IPS-15b (cell line): Measurements from ENCODE around the gene TPM1.

ENCODE experiments used
- H3K27me3 ChIP-seq: one replicate; pipeline ENCODE4 v1.6.1; 2013; ENCODE audit warnings: low read length; ENCODE audit not compliant: control insufficient read depth, insufficient read depth
- H3K36me3 ChIP-seq: one replicate; pipeline ENCODE4 v1.6.1; 2013; ENCODE audit warnings: low read length; ENCODE audit not compliant: control insufficient read depth, insufficient read depth
- H3K4me1 ChIP-seq: one replicate; pipeline ENCODE4 v1.6.1; 2013; ENCODE audit warnings: mild to moderate bottlenecking, low read length; ENCODE audit not compliant: control insufficient read depth, insufficient read depth
- H3K4me3 ChIP-seq: one replicate; pipeline ENCODE4 v1.5.1; 2013; ENCODE audit warnings: low read depth, low read length
- H3K9ac ChIP-seq: one replicate; pipeline ENCODE4 v1.6.1; 2013; ENCODE audit warnings: low read depth, mild to moderate bottlenecking, low read length
- H3K9me3 ChIP-seq: one replicate; pipeline ENCODE4 v1.6.1; 2013; ENCODE audit warnings: mild to moderate bottlenecking, low read length; ENCODE audit not compliant: control insufficient read depth, insufficient read depth

Gene TPM1

DNA sequence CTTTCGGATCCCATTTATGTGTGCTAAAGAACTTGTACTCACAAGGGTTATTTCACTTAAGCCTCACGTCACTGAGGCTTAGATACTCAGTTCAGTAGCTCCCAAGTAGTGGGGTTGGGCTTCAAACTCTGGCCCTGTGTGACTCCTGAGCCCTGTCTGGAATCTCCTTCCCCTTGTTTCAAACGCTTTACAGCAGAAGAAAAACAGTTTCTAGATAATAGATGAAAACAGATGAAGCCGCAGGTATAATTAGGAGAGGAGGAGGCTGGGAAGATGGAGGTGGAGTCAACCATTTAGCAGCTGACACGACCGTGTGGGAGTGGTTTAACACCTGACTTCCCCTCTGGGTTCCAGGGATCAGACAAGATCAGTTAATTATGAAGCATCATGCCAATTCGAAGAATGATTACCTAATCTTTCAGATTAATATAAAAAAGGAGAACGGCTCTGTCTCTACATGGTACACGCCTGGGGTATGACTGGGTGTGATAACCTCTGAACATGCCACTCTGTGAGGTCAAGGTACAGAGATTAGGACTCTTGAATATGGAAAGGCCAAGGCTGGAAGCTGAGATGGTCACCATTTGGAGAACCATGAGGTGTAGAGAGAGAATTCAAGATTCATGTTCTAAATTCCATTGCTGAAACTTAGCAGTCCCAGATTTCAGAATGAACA, 31.1 kb downstream of the TPM1 start:
- no peaks in the 10 kb centered on the region for H3K27me3 ChIP-seq
- H3K4me1 ChIP-seq, result peaks cover 32% of the 10 kb centered on the region
- no peaks in the 10 kb centered on the region for H3K9me3 ChIP-seq
- peaks cover 7% of the 10 kb centered on the region for H3K36me3 ChIP-seq
- H3K9ac ChIP-seq, result no peak overlapping the region
- H3K4me3 ChIP-seq, result no peak overlapping the region

- no peaks in the 10 kb centered on the region for H3K9me3 ChIP-seq
- H3K9ac ChIP-seq, result peak overlapping the region; percentile 55
- peaks cover 39% of the 10 kb centered on the region for H3K4me1 ChIP-seq
- H3K36me3 ChIP-seq, result peaks cover 4% of the 10 kb centered on the region
- H3K27me3 ChIP-seq, result no peaks in the 10 kb centered on the region
- H3K4me3 ChIP-seq, result no peak overlapping the region
These were observed 32.8 kb downstream of the TPM1 start for GRCh38 chr15:63075015-63075983.

GRCh38 chr15:63075984-63076713, 33.6 kb downstream of the TPM1 start:
- H3K27me3 ChIP-seq, result no peaks in the 10 kb centered on the region
- H3K4me3 ChIP-seq, result peak overlapping the region; percentile 19
- H3K4me1 ChIP-seq, result peaks cover 39% of the 10 kb centered on the region
- H3K9me3 ChIP-seq, result no peaks in the 10 kb centered on the region
- peaks cover 3% of the 10 kb centered on the region for H3K36me3 ChIP-seq
- peak overlapping the region; percentile 55 for H3K9ac ChIP-seq

GRCh38 chr15:63076714-63077046, 34.1 kb downstream of the TPM1 start:
- no peaks in the 10 kb centered on the region for H3K9me3 ChIP-seq
- H3K4me1 ChIP-seq, result peaks cover 41% of the 10 kb centered on the region
- no peaks in the 10 kb centered on the region for H3K27me3 ChIP-seq
- H3K9ac ChIP-seq, result no peak overlapping the region
- no peaks in the 10 kb centered on the region for H3K36me3 ChIP-seq
- no peak overlapping the region for H3K4me3 ChIP-seq

GRCh38 chr15:63077952-63078351, 35.4 kb downstream of the TPM1 start:
- peaks cover 52% of the 10 kb centered on the region for H3K4me1 ChIP-seq
- peak overlapping the region; percentile 70 for H3K9ac ChIP-seq
- H3K9me3 ChIP-seq, result no peaks in the 10 kb centered on the region
- no peaks in the 10 kb centered on the region for H3K36me3 ChIP-seq
- no peak overlapping the region for H3K4me3 ChIP-seq
- no peaks in the 10 kb centered on the region for H3K27me3 ChIP-seq

- Histone ChIP-seq H3K9me3 (no peaks in the 10 kb centered on the region), H3K9ac (no peak overlapping the region), H3K36me3 (no peaks in the 10 kb centered on the region), H3K4me3 (no peak overlapping the region), H3K27me3 (no peaks in the 10 kb centered on the region), H3K4me1 (peaks cover 53% of the 10 kb centered on the region)
These were observed 37.5 kb downstream of the TPM1 start for GRCh38 chr15:63079947-63080626.

- peaks cover 47% of the 10 kb centered on the region for H3K4me1 ChIP-seq
- H3K9me3 ChIP-seq, result no peaks in the 10 kb centered on the region
- H3K27me3 ChIP-seq, result no peaks in the 10 kb centered on the region
- no peak overlapping the region for H3K9ac ChIP-seq
- no peaks in the 10 kb centered on the region for H3K36me3 ChIP-seq
- no peak overlapping the region for H3K4me3 ChIP-seq
These were observed 38.2 kb downstream of the TPM1 start for GRCh38 chr15:63080634-63081250.

DNA sequence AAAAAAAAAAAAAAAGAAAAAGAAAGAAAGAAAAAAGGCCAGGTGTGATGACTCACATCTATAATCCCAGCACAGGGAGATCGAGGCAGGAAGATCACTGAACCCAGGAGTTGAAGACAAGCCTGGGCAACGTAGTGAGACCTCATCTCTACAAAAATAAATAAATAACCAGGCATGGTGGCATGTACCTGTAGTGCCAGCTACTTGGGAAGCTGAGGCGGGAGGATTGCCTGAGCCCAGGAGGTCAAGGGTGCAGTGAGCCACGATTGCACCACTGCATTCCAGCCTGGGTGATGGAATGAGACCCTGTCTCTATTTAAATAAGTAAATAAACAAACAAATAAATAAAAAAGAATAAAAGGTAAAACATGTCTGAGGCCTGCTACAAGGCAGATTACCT, 39.8 kb downstream of the TPM1 start:
- Histone ChIP-seq H3K27me3 (no peaks in the 10 kb centered on the region), H3K4me3 (no peak overlapping the region), H3K36me3 (no peaks in the 10 kb centered on the region), H3K9me3 (no peaks in the 10 kb centered on the region), H3K4me1 (peaks cover 38% of the 10 kb centered on the region), H3K9ac (peak overlapping the region; percentile 38)

DNA sequence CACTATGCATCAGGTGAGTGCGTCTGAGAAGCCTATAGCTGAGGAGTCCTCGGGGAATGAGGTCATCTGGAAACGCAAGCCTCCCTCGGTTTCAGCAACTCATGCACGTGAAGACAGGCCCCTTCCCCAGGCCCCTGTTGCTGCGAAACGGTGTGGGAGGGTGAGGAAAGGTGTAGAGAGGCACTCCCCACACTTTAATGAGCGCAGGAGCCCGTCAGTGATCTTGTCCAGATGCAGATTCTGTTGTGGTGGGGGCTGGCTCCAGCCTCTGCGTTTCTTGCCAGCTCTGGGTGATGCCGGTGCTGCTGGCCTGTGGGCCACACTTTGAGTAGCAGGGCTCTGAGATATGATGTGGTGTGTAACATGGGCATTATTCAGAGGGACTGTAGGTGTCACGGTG, 40.5 kb downstream of the TPM1 start:
- H3K4me1 ChIP-seq, result peaks cover 33% of the 10 kb centered on the region
- H3K9ac ChIP-seq, result peak overlapping the region; percentile 3
- no peaks in the 10 kb centered on the region for H3K9me3 ChIP-seq
- H3K27me3 ChIP-seq, result no peaks in the 10 kb centered on the region
- no peaks in the 10 kb centered on the region for H3K36me3 ChIP-seq
- no peak overlapping the region for H3K4me3 ChIP-seq

GRCh38 chr15:63083541-63083940, 41.0 kb downstream of the TPM1 start:
- no peaks in the 10 kb centered on the region for H3K36me3 ChIP-seq
- H3K9ac ChIP-seq, result peak overlapping the region; percentile 28
- H3K27me3 ChIP-seq, result no peaks in the 10 kb centered on the region
- H3K4me3 ChIP-seq, result no peak overlapping the region
- H3K9me3 ChIP-seq, result no peaks in the 10 kb centered on the region
- H3K4me1 ChIP-seq, result peaks cover 33% of the 10 kb centered on the region

- Histone ChIP-seq H3K9ac (no peak overlapping the region), H3K9me3 (no peaks in the 10 kb centered on the region), H3K36me3 (no peaks in the 10 kb centered on the region), H3K4me1 (peaks cover 38% of the 10 kb centered on the region), H3K4me3 (no peak overlapping the region), H3K27me3 (no peaks in the 10 kb centered on the region)
These were observed 42.3 kb downstream of the TPM1 start for GRCh38 chr15:63084806-63085205.
